Dendritic cell treated with granulocyte-macrophage colony-stimulating factor and Interleukin-4, amounts not matched to agents 40 ng/mL and 50 ng/mL, for 4 days (primary cell): ENCODE results near the gene XRCC6.
A peak's percentile ranks its signal among the peaks of the same experiment; 100 is the strongest.
"Not testable (repeated sequence)": the region's sequence is repeated elsewhere in the genome, so short reads cannot be mapped to it uniquely, and the experiment has no call there.

Experiments
- H3K27ac Mint-ChIP-seq: one replicate; pipeline ENCODE4 v1.8.0; 2022; ENCODE audit warnings: mild to moderate bottlenecking, mixed read lengths
- H3K27me3 Mint-ChIP-seq: one replicate; pipeline ENCODE4 v1.8.0; 2022; ENCODE audit warnings: mild to moderate bottlenecking, mixed read lengths
- H3K36me3 Mint-ChIP-seq: one replicate; pipeline ENCODE4 v1.8.0; 2022; ENCODE audit warnings: low read depth, mixed read lengths
- H3K4me1 Mint-ChIP-seq: one replicate; pipeline ENCODE4 v1.8.0; 2022; ENCODE audit warnings: low read depth, mixed read lengths
- H3K4me3 Mint-ChIP-seq: one replicate; pipeline ENCODE4 v1.8.0; 2022; ENCODE audit warnings: mild to moderate bottlenecking, moderate library complexity, mixed read lengths
- H3K9me3 Mint-ChIP-seq: one replicate; pipeline ENCODE4 v1.8.0; 2022; ENCODE audit warnings: mixed read lengths
- intact Hi-C: fragments of 100-400 bp; cut with micrococcal nuclease; formaldehyde crosslinking; loops from one replicate; pipeline ENCODE4 v1.15.0; 2022

XRCC6 gene

DNA sequence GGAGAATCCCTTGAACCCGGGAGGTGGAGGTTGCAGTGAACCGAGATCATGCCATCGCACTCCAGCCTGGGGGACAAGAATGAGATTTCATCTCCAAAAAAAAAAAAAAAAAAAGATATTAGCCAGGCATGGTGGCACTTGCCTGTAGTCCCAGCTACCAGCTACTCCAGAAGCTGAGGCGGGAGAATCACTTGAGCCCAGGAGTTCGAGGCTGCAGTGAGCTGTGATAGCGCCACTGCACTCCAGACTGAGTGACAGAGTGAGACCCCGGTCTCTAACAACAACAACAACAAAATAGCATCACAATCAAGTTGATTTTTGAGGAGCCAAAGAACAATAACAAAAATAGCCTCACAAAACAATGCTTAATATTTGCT lies 33.8 kb upstream of the XRCC6 start:
- H3K9me3 Mint-ChIP-seq, result no peaks in the 10 kb centered on the region
- peak overlapping the region; percentile 25 for H3K27ac Mint-ChIP-seq
- peaks cover 37% of the 10 kb centered on the region for H3K36me3 Mint-ChIP-seq
- intact Hi-C loops, result loop anchor here (5.0 kb wide), 1 partner anchor 245 kb away; the partner anchor contains the start of gene SREBF2
- peaks cover 55% of the 10 kb centered on the region for H3K4me1 Mint-ChIP-seq
- H3K27me3 Mint-ChIP-seq, result no peaks in the 10 kb centered on the region
- no peak overlapping the region for H3K4me3 Mint-ChIP-seq

DNA sequence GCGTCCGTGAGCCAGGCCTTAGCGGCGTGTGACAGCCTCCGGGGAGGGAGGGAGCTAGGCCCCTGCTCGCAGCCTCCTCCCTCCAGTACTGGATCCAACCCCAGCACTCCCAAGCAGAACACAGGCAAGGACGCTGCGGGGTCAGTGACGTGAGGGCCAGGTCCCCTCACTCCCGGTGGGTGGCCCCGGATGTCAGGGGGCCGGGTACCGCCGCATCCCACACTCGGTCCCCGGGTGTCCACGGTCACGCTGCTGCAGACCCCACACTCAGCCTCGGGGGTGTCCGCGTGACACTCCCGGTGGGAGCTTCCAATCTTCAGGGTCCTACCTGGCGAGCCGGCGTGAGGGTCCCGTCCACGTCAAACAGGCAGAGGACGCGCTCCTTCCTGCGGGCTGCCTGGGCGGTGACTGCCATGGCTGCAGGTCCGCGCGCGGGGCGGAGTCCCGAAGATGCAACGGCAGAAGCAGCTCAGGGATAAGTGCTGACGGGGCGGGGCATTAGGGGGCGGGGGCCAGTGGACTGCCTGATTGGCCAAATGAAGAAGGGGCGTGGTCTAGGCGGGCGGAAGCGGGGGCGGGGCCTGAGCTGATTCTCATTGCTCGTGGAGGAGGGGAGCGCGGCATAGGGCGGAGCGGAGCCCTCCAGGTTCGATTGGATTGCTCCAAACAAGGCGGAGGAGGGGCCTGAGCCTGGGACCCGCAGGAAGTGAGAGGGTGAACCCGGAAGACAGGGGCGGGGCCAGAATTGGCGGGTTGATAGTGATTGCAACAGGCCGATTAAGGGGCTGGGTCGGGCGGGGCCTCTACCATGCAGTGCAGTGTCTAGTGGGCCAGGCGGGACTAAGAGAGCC lies 31.5 kb upstream of the XRCC6 start, which contains the start of gene PMM1:
PMM1 (minus strand) TSS at position 450 of the 851 bp plus-strand sequence; CDS start at position 415, 35 bp downstream.
- intact Hi-C loops, result loop anchor here (1.0 to 10.0 kb wide), 4 partner anchors 32 to 243 kb away; partner anchors contain the start of genes DESI1, POLR3H, SREBF2 and XRCC6
- Mint-ChIP-seq H3K4me1 (peaks cover 34% of the 10 kb centered on the region), H3K27me3 (peaks cover 1% of the 10 kb centered on the region), H3K27ac (peak within 1 kb of the TSS; percentile 86), H3K9me3 (no peaks in the 10 kb centered on the region), H3K36me3 (peaks cover 14% of the 10 kb centered on the region), H3K4me3 (peak within 1 kb of the TSS; percentile 92)

GRCh38 chr22:41593336-41593960 lies 27.6 kb upstream of the XRCC6 start:
- not testable (repeated sequence) for H3K9me3 Mint-ChIP-seq, H3K36me3 Mint-ChIP-seq, H3K4me3 Mint-ChIP-seq, H3K27me3 Mint-ChIP-seq, H3K27ac Mint-ChIP-seq
- intact Hi-C loops, result loop anchor here (10.0 kb wide), 1 partner anchor 189 kb away; no protein-coding TSS in a partner anchor
- H3K4me1 Mint-ChIP-seq, result peaks cover 12% of the 10 kb centered on the region

DNA sequence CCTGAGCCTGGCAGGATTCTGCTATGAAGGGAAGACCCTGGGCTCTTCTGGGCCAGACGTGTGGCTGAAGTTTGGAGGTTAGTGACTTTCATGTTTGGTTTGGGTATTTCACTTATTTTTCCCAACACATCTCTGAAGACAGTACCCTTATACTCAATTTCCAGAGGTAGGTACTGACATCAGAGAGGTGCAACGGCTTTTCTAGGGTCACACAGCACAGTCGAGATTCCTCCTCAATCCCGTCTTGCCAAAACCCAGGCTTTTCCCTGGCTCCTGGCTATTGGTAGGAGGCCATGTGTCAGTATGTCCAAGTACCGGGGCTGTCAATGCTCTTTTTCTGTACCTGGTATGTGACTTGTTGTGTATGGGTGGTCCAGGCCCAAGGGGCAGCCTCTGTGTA lies 25.4 kb upstream of the XRCC6 start:
- Mint-ChIP-seq H3K27me3 (peaks cover 1% of the 10 kb centered on the region), H3K36me3 (peaks cover 24% of the 10 kb centered on the region), H3K9me3 (no peaks in the 10 kb centered on the region), H3K27ac (no peak overlapping the region), H3K4me3 (no peak overlapping the region), H3K4me1 (no peaks in the 10 kb centered on the region)
- intact Hi-C loops, result loop anchor here (2.0 to 10.0 kb wide), 2 partner anchors 19 to 191 kb away; no protein-coding TSS in a partner anchor

GRCh38 chr22:41596776-41597634 lies 24.1 kb upstream of the XRCC6 start:
- Mint-ChIP-seq H3K4me1 (no peaks in the 10 kb centered on the region), H3K36me3 (peaks cover 37% of the 10 kb centered on the region), H3K27ac (peak overlapping the region; percentile 40), H3K9me3 (no peaks in the 10 kb centered on the region), H3K27me3 (peaks cover 1% of the 10 kb centered on the region), H3K4me3 (no peak overlapping the region)
- intact Hi-C loops, result loop anchor here (2.0 to 10.0 kb wide), 2 partner anchors 20 to 192 kb away; no protein-coding TSS in a partner anchor

DNA sequence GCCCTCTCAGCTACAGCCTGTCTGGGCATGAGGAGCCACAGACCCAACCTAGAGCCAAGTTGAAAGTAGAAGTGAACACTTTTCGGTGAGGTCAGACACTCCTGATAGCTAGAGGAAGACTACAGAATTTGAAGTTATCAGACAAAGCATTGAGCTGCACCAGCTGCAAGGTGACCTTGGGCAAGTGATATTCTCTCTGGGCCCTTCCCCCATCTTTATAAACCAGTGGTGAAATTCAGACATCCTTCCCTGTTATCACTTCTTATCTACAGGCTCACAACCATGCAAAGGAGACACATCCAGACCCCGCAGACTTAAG lies 23.5 kb upstream of the XRCC6 start:
- peak overlapping the region; percentile 40 for H3K27ac Mint-ChIP-seq
- no peaks in the 10 kb centered on the region for H3K9me3 Mint-ChIP-seq
- peaks cover 1% of the 10 kb centered on the region for H3K27me3 Mint-ChIP-seq
- H3K4me1 Mint-ChIP-seq, result no peaks in the 10 kb centered on the region
- intact Hi-C loops, result loop anchor here (2.0 to 10.0 kb wide), 2 partner anchors 21 to 193 kb away; no protein-coding TSS in a partner anchor
- peaks cover 43% of the 10 kb centered on the region for H3K36me3 Mint-ChIP-seq
- no peak overlapping the region for H3K4me3 Mint-ChIP-seq

DNA sequence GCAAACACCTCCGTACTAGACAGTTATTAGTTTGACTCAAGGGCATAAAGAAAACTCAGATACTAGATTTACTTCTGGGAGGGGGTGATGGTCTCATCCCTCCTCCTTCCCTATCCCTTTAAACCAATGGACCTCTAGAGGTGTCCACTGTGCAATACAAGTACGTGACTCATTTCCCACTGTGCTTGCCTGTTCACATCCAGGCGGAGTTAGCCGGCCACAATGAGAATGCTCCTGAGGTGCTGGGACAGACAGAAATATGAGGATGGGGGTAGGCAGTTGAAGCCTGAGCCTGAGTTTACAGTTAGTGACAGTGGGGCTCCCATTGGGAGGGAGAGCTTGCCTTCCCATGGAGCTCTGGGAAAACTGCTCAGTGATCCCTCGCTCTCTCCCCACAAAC lies 23.0 kb upstream of the XRCC6 start:
- H3K9me3 Mint-ChIP-seq, result no peaks in the 10 kb centered on the region
- peaks cover 48% of the 10 kb centered on the region for H3K36me3 Mint-ChIP-seq
- intact Hi-C loops, result loop anchor here (10.0 kb wide), 1 partner anchor 193 kb away; no protein-coding TSS in a partner anchor
- no peak overlapping the region for H3K4me3 Mint-ChIP-seq
- H3K27me3 Mint-ChIP-seq, result no peaks in the 10 kb centered on the region
- no peak overlapping the region for H3K27ac Mint-ChIP-seq
- no peaks in the 10 kb centered on the region for H3K4me1 Mint-ChIP-seq

DNA sequence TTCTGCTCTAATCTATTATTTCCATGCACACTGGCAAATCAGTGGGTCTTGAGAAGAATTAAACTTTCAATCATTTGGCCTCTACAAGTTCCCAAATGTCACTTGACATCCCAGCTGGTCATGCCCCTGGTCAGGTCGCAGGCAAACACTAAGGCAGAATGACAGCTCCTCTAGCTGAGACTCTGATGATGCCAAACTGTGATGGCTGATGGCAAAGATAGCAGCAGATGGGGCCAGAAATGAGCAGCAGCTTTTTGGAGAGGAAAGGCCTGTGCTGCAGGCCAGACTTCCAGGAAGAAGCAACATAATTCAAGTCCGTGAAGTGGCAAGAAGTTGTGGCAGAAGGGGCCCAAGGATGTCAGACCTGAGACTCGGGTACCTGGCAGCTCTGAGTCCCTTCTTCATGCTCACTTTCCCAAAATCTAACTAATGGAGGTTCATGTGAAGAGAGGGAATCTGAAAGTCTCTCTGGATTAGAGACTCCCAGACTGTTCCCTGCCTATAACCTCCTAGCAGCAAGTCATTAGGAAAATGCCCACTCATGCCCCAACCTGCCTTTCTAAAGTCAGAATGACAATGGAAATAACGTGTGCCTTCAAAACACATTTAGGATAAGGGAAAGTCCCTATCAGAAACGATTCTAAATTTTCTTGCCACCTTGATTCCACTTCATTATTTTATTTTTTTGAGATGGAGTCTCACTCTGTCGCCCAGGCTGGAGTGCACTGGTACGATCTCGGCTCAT lies 22.0 kb upstream of the XRCC6 start:
- H3K4me1 Mint-ChIP-seq, result no peaks in the 10 kb centered on the region
- no peak overlapping the region for H3K27ac Mint-ChIP-seq
- H3K27me3 Mint-ChIP-seq, result no peaks in the 10 kb centered on the region
- intact Hi-C loops, result loop anchor here (10.0 kb wide), 1 partner anchor 194 kb away; no protein-coding TSS in a partner anchor
- H3K36me3 Mint-ChIP-seq, result peaks cover 57% of the 10 kb centered on the region
- no peak overlapping the region for H3K4me3 Mint-ChIP-seq
- H3K9me3 Mint-ChIP-seq, result no peaks in the 10 kb centered on the region

DNA sequence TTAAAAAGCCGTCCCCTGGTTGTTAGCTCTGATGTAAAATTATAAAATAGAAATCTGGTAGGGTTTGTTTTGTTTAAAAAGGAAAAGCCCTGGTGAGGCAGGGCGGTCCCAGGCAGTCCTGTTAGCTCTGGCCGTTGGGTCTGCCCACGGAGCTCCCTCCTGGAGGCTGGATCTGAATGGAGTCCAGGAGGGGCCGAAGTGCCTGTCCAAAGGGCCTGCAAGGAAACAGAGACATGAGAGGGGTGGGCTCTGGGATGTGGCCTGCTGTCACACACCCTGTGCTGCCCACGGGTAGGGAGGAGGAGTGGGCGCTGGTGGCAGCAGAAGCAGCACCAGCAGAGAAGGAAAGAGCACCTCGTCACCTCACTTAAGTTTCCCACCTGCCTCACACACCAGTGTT lies 20.1 kb upstream of the XRCC6 start:
- Mint-ChIP-seq H3K4me3 (no peak overlapping the region), H3K27me3 (no peaks in the 10 kb centered on the region), H3K36me3 (peaks cover 76% of the 10 kb centered on the region), H3K4me1 (no peaks in the 10 kb centered on the region), H3K27ac (no peak overlapping the region), H3K9me3 (no peaks in the 10 kb centered on the region)
- intact Hi-C loops, result no loop called here

GRCh38 chr22:41603873-41604332 lies 17.2 kb upstream of the XRCC6 start:
- intact Hi-C loops, result no loop called here
- Mint-ChIP-seq H3K27me3 (peaks cover 1% of the 10 kb centered on the region), H3K9me3 (no peaks in the 10 kb centered on the region), H3K27ac (no peak overlapping the region), H3K36me3 (peaks cover 99% of the 10 kb centered on the region), H3K4me3 (no peak overlapping the region), H3K4me1 (no peaks in the 10 kb centered on the region)

DNA sequence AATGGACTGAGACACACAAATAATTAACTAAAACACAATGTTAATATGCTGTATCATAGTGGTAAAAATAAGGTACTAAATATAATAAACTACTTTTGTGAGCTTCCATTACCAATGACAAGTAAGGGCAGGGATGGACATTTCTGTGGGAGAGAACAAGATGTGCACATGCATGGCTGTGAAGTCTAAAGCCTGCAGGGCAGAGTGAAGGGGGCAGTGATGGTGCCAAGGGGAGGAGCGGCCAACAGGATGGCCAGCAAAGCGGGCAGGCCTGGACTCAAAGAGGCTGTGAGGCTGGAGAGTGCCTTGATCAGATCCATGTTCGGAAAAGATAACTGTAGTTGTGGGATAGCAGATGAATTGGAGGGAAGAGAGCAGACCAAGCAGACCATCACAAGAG lies 12.7 kb upstream of the XRCC6 start:
- H3K9me3 Mint-ChIP-seq, result no peaks in the 10 kb centered on the region
- peaks cover 1% of the 10 kb centered on the region for H3K27me3 Mint-ChIP-seq
- H3K4me1 Mint-ChIP-seq, result no peaks in the 10 kb centered on the region
- H3K27ac Mint-ChIP-seq, result no peak overlapping the region
- H3K36me3 Mint-ChIP-seq, result peaks cover 76% of the 10 kb centered on the region
- intact Hi-C loops, result no loop called here
- no peak overlapping the region for H3K4me3 Mint-ChIP-seq

DNA sequence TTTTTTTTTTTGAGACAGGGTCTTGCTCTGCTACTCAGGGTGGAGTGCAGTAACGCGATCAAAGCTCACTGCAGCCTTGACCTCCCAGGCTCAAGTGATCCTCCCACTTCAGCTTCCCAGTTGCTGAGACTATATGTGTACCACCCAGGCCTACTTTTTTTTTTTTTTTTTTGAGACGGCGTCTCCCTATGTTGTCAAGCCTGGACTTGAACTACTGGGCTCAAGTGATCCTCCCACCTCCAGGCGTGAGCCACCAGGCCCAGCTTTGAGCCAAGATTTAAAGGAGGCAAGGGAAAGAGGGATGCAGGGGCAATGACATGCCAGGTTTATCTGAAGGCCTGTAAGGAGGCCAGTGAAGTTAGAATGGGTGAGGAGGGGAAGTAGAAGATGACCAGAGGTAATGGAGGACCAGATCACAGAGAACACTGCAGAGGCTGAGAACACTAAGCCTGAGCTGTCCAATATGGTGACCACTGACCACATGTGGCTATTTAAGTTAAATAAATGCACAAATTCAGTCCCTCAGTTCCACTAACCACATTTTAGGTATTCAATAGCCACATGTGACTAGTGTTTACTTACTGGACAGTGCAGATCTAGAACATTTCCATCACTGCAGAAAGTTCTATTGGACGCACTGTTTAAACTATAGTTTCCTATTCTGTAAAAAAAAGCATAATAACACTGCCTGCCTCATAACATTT lies 8.3 kb upstream of the XRCC6 start:
- no peak overlapping the region for H3K27ac Mint-ChIP-seq
- peaks cover 1% of the 10 kb centered on the region for H3K27me3 Mint-ChIP-seq
- peaks cover 16% of the 10 kb centered on the region for H3K4me1 Mint-ChIP-seq
- intact Hi-C loops, result no loop called here
- peaks cover 44% of the 10 kb centered on the region for H3K36me3 Mint-ChIP-seq
- H3K4me3 Mint-ChIP-seq, result no peak overlapping the region
- no peaks in the 10 kb centered on the region for H3K9me3 Mint-ChIP-seq
